Stimulated activated naive CD8-positive, alpha-beta T cell treated with anti-CD3 and anti-CD28 coated beads, Interleukin-15, Interleukin-2, amounts not matched to agents 100 U/mL and 50 U/mL, for 24 hours (primary cell): ENCODE data around the gene BANP.
A peak's percentile ranks its signal among the peaks of the same experiment; 100 is the strongest.
"Not testable (repeated sequence)": the region's sequence is repeated elsewhere in the genome, so short reads cannot be mapped to it uniquely, and the experiment has no call there.

Source experiments
- ATAC-seq: fragments of 150-1000 bp; cut with Tn5 transposase; one replicate; pipeline ENCODE4 v1.10.0; 2021
- DNase-seq: peaks from one replicate; pipeline ENCODE4 v3.0.0; 2021

Gene BANP, protein sequence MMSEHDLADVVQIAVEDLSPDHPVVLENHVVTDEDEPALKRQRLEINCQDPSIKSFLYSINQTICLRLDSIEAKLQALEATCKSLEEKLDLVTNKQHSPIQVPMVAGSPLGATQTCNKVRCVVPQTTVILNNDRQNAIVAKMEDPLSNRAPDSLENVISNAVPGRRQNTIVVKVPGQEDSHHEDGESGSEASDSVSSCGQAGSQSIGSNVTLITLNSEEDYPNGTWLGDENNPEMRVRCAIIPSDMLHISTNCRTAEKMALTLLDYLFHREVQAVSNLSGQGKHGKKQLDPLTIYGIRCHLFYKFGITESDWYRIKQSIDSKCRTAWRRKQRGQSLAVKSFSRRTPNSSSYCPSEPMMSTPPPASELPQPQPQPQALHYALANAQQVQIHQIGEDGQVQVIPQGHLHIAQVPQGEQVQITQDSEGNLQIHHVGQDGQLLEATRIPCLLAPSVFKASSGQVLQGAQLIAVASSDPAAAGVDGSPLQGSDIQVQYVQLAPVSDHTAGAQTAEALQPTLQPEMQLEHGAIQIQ

DNA sequence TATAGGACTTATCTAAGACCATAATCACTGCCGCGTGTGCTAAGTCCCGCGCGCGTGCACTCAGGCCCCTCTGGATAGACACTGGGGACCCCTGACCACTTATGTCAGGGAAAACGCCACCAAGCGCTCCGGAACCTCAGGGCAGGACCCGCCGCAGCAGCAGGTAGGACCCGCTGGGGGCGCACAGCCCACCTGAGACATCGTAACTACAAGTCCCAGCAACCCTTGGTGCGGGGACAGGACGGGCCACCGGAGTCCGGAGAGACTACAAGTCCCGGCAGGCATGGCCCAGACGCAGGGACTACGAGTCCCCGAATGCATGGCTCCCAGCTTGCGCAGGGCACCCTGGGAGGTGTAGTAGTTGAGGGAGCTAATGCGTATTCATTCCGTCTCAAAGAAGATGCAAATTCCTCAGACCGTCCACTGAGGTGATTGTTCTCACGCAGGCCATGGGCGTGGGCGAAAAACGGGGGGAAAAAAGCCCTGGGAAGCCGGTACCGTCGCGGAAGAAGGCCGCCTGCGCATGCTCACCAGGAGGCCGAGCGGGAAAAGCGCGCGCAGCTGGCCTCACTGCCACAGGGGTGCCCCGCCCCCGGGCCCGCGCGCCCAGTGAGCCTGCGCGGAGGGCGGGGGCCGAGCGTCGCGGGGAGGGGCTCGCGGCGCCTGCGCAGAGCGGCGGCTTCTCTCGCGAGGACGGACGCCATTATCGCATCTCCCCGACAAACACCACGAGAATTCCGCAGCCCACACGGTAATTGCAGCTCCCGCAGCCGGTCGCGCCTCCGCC is at the start of gene BANP:
Gene BANP (plus strand): TSS at position 670 of the 787 bp plus-strand sequence. CDS start 23,682 bp downstream, outside the sequence.
- ATAC-seq, result peak; percentile 99
- peak; percentile 96 for DNase-seq

DNA sequence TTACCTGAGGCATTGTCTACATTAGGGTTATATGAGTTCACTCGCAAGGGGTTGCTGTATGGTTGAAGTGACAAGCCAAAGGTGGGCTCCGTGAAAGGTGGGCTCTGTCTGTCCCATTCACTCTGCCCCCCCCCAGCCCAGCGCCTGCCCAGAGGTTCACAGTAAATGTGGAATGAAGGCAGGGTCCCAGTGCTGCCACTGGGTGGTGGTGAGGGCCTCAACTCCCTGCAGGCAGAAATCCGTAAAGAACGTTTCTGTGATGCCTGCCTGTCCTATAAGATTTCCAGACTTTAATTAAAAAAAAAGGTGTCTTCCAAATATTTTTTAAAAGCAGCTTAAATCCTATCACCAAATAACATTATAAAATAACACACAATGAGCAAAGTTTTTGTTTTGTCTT is 46.3 kb upstream of the BANP start:
- DNase-seq, ATAC-seq: not testable (repeated sequence)

DNA sequence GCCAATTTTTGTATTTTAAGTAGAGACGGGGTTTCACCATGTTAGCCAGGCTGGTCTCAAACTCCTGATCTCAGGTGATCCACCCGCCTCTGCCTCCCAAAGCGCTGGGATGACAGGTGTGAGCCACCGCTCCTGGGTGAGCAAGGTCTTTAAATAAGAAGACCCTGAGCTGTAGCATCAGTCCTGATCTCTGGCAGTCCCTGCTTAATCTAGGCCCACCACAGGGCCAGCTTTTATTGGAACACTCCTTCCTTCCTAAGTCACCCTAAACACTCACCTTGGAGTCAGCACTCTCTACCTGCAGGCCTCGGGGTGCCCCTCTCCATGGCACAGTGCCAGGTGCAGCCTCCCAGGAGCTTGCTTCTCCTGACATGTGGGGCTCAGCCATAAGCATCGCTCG is 45.7 kb upstream of the BANP start:
- ATAC-seq, DNase-seq: not testable (repeated sequence)

DNA sequence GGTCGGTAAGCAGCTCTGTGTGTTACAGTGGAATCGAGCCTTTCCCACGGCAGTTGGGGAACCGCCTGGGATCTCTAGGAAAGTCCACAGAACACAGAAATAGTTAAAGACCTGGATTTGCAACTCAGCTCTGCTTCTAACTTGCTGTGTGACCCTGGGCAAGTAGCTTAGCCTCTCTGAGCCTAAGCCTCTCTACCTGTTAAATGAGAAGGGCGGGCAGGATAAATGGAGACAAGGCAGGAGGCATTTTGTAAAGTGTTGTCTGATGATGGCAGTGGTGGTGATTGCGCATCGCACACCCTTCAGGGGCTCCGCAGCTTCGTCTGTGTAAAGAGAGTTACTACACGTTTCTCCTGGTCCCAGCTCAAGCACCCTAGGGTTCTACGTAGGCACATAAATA is 43.1 kb upstream of the BANP start:
- DNase-seq, ATAC-seq: not testable (repeated sequence)

DNA sequence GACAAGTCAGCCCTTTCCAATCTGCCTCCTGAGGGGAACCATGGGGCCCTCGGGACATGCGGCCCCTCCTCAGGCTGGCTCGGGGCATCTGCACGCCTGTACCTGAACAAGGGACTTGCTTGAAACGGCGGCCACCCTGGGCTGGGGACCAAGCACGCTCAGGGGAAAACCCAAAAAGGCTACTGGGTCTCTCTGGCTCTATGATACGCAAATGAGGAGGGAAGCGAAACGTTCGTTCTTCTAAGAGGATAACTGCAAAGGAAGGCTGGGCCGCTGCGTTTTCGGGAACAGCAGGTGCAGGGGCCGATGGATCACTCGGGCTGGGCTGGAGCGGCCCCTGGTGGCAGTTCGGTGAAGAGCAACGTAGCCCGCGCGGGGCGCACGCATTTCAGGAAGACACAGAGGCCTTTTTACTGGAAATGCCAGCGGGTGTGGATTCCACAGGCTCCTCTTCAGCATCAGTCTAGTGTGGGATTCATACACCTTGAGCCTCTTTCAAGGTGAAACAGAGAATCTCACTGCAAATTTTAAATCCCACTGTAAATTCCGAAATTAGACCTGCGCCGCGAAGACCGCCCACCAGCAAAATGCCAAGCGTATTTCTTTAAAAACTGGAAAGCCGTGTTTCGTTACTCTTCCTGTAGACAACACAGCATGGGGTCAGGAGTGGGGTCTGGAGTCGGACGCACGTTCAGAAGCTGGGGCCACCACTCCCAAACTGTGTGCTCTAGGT is 41.9 kb upstream of the BANP start:
- ATAC-seq (peak; percentile 88), DNase-seq (peak; percentile 91)

DNA sequence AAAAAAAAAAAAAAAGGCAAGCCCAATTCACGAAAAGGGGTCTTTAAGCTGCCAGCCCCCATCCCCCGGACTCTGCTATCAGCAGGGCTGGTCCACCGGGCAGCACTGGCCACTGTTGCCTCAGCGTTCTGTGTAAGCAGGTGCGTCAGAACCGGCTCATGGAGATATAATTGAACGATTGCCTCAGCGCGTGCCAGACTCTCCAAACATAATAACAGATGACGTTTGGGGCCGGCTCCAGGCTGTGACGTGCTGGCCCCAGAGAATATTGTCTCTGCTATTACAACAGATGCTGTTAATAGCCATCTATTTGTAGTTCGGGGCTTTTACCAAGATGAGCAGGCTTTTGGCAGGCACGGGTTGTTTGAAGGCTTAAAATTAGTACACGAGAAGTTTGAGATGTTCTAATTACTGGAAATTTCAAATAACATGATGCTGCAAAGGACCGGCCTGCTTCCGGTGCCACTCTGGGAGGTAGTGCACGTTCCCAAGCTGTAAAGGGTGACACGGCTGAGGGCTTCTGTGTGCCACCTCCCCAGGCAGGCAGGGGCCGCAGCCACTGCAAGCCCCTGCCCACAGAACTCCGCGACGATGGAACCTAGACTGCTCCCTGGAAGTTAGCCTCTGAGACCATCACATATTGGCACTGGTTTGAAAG is 40.0 kb upstream of the BANP start:
- ATAC-seq, DNase-seq: not testable (repeated sequence)

DNA sequence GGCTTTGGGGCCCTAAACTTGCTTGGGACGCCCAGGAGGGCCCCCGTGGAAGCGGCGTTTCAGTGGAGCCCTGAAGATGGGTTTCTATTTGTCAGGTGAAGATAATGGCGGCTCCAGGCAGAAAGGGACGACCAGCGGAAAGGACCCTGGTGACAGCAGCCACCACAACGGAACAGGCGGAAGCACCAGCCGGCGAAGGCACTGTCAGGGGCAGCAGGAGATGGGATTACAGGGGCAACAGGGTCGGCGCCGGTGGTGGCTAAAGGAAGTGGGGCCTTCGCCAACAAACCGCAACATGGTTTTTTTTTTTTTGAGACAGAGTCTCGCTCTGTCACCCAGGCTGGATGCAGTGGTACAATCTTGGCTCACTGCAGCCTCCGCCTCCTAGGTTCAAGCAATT is 38.5 kb upstream of the BANP start:
- not testable (repeated sequence) for ATAC-seq, DNase-seq

DNA sequence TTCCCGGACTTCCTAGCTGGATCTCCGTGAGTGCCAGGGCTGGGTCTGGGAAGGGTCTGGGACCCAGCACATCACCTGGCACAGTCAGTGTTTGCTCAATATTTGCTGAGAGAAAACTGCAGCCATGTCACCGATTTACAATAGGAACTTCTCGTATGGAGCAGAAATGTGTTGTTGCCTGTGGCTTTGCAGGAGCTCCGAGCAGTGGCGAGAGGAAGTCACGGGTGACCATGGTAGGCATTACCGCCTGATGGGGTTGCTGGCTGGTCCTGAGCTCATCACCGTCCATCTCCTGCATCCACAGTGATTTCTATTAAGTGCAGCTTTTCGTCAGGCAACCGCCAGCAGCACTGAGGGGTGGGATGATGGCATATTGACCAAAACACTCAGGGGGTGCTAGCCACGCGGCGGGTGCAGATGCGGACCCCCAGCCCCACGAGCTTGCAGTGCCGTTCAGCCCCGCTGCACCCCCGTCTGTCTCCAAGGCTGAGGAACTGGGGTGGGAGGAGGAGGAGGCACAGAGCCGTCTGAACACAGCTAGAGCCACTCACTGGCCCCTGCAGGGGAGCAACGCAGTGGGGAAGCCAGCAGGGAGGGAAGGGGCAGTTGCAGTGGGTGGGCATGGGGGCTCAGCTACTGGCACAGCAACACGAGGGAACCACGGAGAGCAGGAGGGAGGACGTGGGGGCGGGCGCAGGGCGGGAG is 37.1 kb upstream of the BANP start:
- DNase-seq, result not testable (repeated sequence)

DNA sequence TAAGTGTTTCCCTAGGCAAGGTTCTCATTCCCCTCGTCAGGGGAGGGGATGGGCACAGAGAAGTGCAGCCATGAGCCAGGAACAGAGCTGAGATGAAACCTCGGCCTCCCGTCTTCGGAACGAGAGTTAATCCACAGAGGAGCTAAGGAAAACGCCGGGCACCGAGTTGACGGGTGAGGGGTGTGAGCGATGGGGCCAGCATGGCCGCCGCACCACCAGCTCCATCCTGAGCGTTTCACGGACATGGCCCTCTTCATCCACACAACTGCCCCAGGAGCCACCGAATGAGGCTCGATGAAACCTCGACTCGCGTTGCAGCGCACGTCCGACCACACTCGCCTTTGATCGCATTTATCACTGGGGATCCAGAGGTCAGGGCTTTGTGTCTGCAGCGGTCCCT is 36.4 kb upstream of the BANP start:
- no peak for DNase-seq
- ATAC-seq, result no peak

More for the DNA sequence above, 37.1 kb upstream of the BANP start:
- ATAC-seq, result not testable (repeated sequence)

DNA sequence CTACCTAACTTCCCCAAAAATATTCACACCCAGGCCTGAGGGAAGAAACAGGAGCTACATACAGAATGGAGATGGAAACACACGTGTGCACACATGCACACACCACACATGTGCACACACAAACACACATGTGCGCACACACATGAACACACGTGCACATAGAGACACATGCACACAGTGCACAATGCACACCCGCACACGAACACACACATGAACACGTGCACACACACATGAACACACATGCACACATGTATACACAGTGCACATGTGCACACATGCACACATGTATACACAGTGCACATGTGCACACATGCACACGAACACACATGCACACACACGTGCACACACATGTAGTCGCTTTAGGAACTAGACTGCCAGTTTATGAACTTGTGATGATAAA is 33.7 kb upstream of the BANP start:
- ATAC-seq, result no peak
- DNase-seq, result no peak

DNA sequence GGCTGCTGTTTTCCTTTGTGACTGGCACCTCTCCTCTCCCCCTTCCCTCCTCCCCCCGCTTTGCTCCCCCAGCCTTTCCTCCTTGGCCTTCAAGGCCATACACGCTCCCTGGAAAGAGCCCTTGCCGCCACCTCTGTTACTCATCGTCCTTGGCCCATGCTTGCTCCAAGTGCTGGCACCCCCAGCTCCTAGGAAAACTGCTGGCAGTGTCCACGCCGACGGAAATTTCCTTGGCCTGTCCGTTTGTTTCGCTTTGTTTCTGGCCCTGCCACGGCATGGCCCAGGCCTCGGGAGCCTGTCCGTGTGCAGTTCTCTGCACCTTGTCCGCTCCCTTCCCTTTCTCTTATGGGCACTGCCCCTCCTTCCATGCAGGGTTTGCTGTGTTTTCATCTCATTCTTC is 32.9 kb upstream of the BANP start:
- DNase-seq (no peak), ATAC-seq (no peak)

DNA sequence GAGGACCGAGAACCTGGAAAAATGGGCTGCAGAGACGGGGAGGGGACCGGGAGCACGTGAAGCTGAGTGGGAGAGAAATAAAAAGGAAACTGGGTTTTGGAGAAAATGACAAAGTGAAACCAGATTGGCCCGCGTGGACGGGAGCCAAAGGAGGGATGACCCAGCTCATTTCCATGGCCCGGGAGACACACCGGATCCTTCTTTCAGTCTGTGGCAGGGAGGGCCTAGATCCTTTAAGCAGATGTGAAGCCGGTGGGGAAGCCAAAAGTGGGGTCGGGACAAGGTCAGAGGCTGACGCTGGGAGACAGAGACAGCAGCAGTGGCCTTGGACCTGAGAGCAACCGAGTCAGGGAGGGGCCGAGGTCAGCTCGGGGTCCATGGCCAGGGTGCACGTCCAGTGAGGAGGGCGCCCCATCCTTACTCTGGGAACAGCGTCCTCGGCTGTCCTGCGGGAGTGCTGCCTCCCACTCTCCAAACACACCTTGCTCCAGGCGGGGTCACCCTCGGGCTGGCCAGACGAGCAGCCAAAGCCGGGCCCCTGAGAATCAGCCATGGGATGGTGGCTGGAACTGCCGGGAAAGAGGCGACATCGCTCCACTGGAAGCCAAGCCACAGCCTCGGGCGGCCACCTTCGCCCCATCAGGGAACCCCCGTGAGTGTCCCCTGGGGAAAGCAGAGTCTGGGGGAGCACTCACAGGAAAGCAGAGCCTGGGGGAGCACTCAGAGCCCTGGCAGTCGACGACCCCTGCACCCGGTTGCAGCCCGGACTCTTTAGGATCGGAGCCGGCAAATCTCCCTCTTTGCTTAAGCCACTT is 32.2 kb upstream of the BANP start:
- DNase-seq, result no peak
- ATAC-seq, result no peak

DNA sequence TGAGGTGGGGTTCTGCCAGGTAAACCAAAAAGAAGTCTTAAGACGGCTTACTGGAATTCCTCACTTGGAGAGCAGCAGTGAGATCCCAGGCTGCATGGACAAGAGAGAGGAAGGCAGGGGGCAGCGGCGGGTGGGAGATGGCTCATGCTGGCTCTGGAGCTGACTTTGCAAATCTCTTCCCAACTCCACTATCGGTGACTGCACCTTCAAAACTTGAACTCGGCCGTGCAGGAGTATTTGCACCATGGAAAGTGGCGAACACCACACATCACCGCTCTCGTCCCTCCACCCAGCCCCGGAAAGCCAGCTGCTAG is 31.6 kb upstream of the BANP start:
- ATAC-seq (no peak), DNase-seq (no peak)

DNA sequence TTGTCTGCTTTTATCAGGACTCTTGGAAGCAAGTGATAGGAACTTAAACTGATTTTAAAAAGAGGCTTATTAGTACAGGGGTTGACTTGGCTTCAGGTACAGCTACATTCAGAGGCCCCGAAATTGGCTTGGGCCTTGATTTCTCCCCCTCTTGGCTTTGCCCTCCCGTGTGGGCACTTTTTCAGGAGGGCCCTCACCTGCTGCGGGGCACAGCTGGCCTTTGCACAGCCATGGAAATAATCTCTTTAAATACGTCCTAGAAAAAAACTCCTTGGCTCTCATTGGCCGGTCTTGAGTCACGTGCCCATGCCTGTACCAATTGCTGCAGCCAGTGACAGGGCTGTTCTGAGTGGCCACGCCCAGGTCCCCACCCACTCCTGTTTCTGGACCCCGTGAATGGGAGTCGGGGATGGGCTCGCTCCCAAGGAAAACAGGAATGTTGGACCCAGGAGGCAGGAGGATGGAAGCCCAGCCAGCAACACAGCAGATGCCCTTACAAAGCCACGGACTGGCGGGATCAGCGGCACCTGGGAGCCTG is 29.9 kb upstream of the BANP start:
- ATAC-seq (no peak), DNase-seq (no peak)

DNA sequence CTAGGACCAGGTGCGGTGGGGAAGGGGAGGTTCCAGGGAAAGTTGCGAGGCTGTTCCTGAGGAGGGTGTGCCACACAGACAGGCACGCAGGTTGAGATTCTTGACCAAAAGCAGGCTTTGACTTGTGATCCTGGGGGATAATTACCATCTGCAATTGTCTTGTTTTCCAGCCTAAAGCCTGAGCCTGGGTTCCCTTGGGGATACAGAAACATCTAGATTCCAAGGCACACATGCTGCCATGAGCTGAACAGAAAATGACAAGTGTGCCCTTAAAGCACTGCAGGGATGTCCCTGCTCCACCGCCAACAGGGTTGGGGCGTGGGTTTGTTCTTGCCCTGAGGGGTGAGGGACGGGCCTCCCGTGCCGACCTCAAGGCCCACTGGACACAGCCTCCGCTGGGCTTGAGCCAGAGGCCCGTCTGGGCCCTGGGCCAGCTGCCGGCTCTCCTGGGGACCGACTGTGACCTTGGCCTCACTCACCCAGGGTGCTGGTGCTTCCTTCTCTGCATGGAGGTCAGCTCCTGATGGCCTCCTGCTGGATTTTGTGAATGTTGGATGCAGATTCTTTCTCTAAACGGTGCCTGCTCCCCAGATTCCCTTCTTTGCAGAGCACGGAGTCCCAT is 28.9 kb upstream of the BANP start:
- DNase-seq, result no peak
- ATAC-seq, result no peak

DNA sequence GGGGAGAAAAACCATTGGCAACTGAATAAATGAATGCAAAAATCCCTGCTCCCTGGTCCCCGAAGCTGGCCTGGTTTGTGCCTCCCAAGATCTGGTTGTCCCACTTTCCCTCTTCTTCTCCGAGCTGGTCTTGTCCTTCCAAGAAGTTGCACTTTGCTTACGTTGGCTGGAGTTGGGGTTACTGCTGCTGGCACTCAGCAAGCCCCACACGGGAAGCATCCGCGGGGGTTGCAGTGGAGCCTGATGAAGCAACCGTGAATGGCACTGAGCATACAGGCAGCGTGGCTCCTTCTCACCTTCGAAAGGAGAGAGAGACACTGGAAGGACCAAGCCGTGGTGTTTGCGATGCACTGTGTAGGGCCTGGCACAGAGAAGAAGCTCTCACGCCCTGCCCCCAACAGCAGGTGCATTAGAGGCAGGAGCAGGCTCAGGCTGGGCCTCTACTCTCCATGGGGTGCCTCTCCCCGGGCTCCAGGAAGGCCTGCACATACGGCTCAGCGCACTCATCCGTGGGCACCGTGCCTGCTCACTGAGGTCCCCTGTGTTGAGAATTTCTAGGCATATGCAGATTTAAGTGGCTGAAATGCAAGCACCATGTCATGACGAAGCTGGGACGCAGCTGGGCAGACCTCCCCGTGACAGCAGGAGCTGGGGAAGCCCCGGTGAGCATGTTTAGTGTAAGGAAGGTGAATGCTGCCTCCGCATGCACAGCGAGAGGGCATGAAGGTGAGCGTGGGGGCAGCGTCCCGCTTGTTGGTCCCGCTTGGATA is 27.0 kb upstream of the BANP start:
- DNase-seq, result no peak
- ATAC-seq, result peak; percentile 34

DNA sequence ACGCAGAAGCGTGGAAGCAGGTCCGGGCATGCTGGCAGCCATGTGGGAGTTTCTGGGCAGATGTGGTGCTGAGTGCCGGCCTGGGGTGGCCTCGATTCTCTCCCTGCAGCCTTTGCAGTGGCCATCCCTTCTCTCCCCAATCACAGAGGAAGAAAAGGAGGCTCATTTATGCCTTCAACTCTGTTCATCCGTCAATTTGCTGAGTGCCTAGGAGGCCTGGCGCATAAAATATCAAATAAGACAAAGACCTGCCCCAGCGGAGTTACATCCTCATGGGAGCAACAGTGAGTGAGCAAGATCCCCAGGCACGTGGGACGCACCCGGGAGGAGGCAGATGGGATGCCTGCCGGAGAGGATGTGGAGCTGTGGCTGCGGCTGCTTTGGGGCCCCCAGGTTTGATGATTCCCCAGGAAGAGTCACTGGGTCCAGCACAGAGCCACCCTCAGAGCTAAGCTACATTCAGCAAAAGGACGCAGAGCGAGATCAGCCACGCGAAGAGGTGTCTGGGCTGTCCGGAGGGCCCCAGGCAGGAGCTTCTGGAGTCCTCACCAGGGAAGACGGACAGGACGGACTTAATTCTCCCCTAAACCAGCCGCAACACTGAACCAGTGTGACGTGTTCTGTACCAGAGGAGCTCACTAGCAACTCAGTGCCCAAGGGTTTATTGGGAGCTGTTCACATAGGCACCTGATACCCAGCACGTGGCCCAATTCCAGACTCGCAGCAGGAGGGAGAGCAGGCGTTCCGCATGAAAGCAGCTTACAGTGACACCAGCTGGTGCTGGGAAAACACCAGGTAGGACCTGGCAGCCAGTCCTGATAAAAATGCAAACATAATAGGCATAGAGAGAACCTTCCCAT is 26.2 kb upstream of the BANP start:
- DNase-seq (no peak), ATAC-seq (no peak)
